ENCODE data around the gene CRIP2. TPM values are rescaled to one million over a fixed set of nuclear protein-coding genes. Genes with fewer than 3 reads are reported as not detected.

Gene CRIP2
- total and polyA plus RNA-seq, 2 of the 13 experiments (the other 11 are each of a cell fraction or from before 2014, with no cell fraction given), result 31.6 to 37.9 TPM

DNA sequence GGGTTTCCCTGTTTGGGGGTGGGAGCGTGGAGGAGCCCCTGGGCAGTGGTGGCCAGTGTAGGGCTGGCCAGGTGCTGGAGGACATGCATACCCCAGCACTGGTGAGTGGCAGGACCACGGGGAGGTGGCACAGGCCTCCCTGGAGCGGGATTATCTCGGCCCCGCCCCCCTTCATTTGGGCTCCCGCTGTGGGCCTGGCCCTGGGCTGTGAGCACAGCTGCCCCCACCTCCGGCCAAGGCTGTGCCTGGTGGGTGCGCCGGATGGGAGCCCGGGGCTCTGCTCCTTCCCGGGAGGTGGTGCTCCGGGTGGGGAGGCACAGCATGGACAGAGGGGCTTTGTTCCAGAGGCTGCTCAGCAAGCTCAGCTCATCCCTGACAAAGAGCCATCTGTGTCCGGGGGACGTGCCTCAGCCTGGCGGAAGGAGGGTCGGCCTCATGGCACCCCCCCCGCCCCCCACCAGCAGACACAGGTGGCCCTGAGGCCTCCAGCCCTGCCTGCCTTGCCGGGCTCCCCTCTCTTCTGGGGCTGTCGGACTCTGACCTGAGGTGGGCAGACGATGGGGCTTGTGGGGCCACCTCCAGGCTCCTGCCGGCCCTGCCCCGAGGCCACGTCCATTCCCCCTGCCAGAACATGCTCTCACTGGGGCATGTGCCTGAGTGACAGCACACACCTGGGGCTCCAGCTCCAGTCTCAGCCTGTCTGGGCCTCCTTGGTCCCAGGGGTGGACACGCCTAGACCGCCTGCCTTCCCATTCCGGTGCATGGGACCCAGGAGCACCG is 24.8 kb downstream of the CRIP2 start (continued):
- TF ChIP-seq, protein P1, sequence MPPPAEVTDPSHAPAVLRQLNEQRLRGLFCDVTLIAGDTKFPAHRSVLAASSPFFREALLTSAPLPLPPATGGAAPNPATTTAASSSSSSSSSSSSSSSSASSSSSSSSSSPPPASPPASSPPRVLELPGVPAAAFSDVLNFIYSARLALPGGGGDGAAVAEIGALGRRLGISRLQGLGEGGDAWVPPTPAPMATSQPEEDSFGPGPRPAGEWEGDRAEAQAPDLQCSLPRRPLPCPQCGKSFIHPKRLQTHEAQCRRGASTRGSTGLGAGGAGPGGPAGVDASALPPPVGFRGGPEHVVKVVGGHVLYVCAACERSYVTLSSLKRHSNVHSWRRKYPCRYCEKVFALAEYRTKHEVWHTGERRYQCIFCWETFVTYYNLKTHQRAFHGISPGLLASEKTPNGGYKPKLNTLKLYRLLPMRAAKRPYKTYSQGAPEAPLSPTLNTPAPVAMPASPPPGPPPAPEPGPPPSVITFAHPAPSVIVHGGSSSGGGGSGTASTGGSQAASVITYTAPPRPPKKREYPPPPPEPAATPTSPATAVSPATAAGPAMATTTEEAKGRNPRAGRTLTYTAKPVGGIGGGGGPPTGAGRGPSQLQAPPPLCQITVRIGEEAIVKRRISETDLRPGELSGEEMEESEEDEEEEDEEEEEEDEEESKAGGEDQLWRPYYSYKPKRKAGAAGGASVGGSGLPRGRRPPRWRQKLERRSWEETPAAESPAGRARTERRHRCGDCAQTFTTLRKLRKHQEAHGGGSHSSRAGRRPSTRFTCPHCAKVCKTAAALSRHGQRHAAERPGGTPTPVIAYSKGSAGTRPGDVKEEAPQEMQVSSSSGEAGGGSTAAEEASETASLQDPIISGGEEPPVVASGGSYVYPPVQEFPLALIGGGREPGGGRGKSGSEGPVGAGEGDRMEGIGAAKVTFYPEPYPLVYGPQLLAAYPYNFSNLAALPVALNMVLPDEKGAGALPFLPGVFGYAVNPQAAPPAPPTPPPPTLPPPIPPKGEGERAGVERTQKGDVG (CRISPR knock-in tag; IDR thresholded peaks at IDR 0.05; ENCODE audit: borderline replicate concordance), result no peak
- TF ChIP-seq HES4 (CRISPR knock-in tag; IDR thresholded peaks at IDR 0.05; ENCODE audit: borderline replicate concordance) (peak; percentile 23; the same call in 1 of the 2 replicates), GATAD2A (CRISPR knock-in tag; IDR thresholded peaks at IDR 0.05) (peak; percentile 80), ZSCAN31 (CRISPR knock-in tag; IDR thresholded peaks at IDR 0.05; ENCODE audit: low read depth) (peak; percentile 60), ZNF296 (CRISPR knock-in tag; conservative IDR thresholded peaks at IDR 0.05) (peak; percentile 53; the same call in 1 of the 2 replicates), ZNF878 (CRISPR knock-in tag; IDR thresholded peaks at IDR 0.05) (no peak), ZNF761 (CRISPR knock-in tag; conservative IDR thresholded peaks at IDR 0.05) (peak; percentile 83; the same call in 1 of the 2 replicates), ZNF367 (CRISPR knock-in tag; IDR thresholded peaks at IDR 0.05; ENCODE audit: borderline replicate concordance) (no peak), ESRRA (CRISPR knock-in tag; IDR thresholded peaks at IDR 0.05; ENCODE audit: low read depth) (no peak), PPARG (CRISPR knock-in tag; conservative IDR thresholded peaks at IDR 0.05) (no peak; the same call in 1 of the 2 replicates), HNRNPLL (IDR thresholded peaks at IDR 0.05; ENCODE audit: low read depth, low read length, poor library complexity, severe bottlenecking) (peak; percentile 31), ZNF572 (CRISPR knock-in tag; IDR thresholded peaks at IDR 0.05) (no peak), NONO (IDR thresholded peaks at IDR 0.05) (no peak), NONO (CRISPR knock-in tag; conservative IDR thresholded peaks at IDR 0.05) (peak; percentile 88)
- TF ChIP-seq, protein P2, sequence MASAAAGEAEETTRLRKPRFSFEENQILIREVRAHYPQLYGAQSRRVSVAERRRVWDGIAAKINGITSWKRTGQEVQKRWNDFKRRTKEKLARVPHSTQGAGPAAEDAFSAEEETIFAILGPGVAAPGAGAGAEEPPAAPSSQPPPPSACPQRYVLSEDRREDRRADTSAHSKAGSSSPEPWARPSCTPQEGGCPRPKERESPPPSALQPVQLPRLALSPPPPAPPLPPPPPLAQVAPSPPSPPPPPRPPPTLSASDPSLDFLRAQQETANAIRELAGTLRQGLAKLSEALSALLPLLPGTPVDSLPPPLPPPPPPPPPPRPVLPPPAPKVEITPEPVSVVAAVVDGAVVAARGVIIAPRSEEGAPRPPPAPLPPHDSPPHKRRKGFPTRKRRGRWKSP (CRISPR knock-in tag; IDR thresholded peaks at IDR 0.05), result peak; percentile 76; the same call in 1 of the 2 replicates
- TF ChIP-seq, protein P3, sequence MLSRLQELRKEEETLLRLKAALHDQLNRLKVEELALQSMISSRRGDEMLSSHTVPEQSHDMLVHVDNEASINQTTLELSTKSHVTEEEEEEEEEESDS (CRISPR knock-in tag; IDR thresholded peaks at IDR 0.05; ENCODE audit: borderline replicate concordance), result peak; percentile 83; the same call in 1 of the 2 replicates
- TF ChIP-seq, protein P4, sequence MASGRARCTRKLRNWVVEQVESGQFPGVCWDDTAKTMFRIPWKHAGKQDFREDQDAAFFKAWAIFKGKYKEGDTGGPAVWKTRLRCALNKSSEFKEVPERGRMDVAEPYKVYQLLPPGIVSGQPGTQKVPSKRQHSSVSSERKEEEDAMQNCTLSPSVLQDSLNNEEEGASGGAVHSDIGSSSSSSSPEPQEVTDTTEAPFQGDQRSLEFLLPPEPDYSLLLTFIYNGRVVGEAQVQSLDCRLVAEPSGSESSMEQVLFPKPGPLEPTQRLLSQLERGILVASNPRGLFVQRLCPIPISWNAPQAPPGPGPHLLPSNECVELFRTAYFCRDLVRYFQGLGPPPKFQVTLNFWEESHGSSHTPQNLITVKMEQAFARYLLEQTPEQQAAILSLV (CRISPR knock-in tag; IDR thresholded peaks at IDR 0.05; ENCODE audit: borderline replicate concordance), result peak; percentile 95; the same call in 1 of the 2 replicates
- TF ChIP-seq, protein P5, sequence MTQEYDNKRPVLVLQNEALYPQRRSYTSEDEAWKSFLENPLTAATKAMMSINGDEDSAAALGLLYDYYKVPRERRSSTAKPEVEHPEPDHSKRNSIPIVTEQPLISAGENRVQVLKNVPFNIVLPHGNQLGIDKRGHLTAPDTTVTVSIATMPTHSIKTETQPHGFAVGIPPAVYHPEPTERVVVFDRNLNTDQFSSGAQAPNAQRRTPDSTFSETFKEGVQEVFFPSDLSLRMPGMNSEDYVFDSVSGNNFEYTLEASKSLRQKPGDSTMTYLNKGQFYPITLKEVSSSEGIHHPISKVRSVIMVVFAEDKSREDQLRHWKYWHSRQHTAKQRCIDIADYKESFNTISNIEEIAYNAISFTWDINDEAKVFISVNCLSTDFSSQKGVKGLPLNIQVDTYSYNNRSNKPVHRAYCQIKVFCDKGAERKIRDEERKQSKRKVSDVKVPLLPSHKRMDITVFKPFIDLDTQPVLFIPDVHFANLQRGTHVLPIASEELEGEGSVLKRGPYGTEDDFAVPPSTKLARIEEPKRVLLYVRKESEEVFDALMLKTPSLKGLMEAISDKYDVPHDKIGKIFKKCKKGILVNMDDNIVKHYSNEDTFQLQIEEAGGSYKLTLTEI (CRISPR knock-in tag; conservative IDR thresholded peaks at IDR 0.05), result no peak
- TF ChIP-seq, protein P6, sequence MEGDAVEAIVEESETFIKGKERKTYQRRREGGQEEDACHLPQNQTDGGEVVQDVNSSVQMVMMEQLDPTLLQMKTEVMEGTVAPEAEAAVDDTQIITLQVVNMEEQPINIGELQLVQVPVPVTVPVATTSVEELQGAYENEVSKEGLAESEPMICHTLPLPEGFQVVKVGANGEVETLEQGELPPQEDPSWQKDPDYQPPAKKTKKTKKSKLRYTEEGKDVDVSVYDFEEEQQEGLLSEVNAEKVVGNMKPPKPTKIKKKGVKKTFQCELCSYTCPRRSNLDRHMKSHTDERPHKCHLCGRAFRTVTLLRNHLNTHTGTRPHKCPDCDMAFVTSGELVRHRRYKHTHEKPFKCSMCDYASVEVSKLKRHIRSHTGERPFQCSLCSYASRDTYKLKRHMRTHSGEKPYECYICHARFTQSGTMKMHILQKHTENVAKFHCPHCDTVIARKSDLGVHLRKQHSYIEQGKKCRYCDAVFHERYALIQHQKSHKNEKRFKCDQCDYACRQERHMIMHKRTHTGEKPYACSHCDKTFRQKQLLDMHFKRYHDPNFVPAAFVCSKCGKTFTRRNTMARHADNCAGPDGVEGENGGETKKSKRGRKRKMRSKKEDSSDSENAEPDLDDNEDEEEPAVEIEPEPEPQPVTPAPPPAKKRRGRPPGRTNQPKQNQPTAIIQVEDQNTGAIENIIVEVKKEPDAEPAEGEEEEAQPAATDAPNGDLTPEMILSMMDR (CRISPR knock-in tag; IDR thresholded peaks at IDR 0.05), result peak; percentile 44

All from HepG2 (cell line).